Endodermal cell (in vitro differentiated cells): ENCODE measurements around the gene SEC31A. TPM values are rescaled to one million over a fixed set of nuclear protein-coding genes. Genes with fewer than 3 reads are reported as not detected.

ENCODE experiments used
- DNase-seq: peaks from one replicate; pipeline ENCODE4 v3.0.0-alpha.2; 2017
- H3K27ac ChIP-seq: 2 replicates; pipeline ENCODE4 v1.5.1; 2013; ENCODE audit warnings: mild to moderate bottlenecking, low read depth, low read length, moderate library complexity
- H3K27me3 ChIP-seq: 2 replicates; pipeline ENCODE4 v1.6.1; 2013; ENCODE audit warnings: mild to moderate bottlenecking, low read length, moderate library complexity; ENCODE audit not compliant: insufficient read depth, control insufficient read depth, poor library complexity, severe bottlenecking
- H3K36me3 ChIP-seq: 2 replicates; pipeline ENCODE4 v1.7.0; 2013; ENCODE audit warnings: mild to moderate bottlenecking, low read length, moderate library complexity; ENCODE audit not compliant: control insufficient read depth, insufficient read depth
- H3K4me1 ChIP-seq: one replicate; pipeline ENCODE4 v1.7.0; 2013; ENCODE audit warnings: low read length; ENCODE audit not compliant: control insufficient read depth, insufficient read depth
- H3K4me3 ChIP-seq: 2 replicates; pipeline ENCODE4 v1.5.1; 2013; ENCODE audit warnings: mild to moderate bottlenecking, low read length, moderate library complexity
- H3K9ac ChIP-seq: 2 replicates; pipeline ENCODE4 v1.6.1; 2013; ENCODE audit warnings: mild to moderate bottlenecking, low read length, moderate library complexity; ENCODE audit not compliant: poor library complexity, severe bottlenecking; ENCODE audit errors: extremely low read depth
- H3K9me3 ChIP-seq: 2 replicates; pipeline ENCODE4 v1.6.1; 2013; ENCODE audit warnings: mild to moderate bottlenecking, low read length, moderate library complexity; ENCODE audit not compliant: control insufficient read depth
- H3K27ac Mint-ChIP-seq: 2 replicates; pipeline ENCODE4 v1.8.0; 2020; ENCODE audit warnings: mixed read lengths
- H3K27me3 Mint-ChIP-seq: 2 replicates; pipeline ENCODE4 v1.8.0; 2021; ENCODE audit warnings: mild to moderate bottlenecking, mixed read lengths; ENCODE audit not compliant: insufficient read depth
- H3K36me3 Mint-ChIP-seq: 2 replicates; pipeline ENCODE4 v1.8.0; 2020; ENCODE audit warnings: low read depth, mixed read lengths
- H3K4me1 Mint-ChIP-seq: 2 replicates; pipeline ENCODE4 v1.8.0; 2020; ENCODE audit warnings: mixed read lengths
- H3K4me3 Mint-ChIP-seq: 2 replicates; pipeline ENCODE4 v1.8.0; 2020; ENCODE audit warnings: mild to moderate bottlenecking, moderate library complexity, mixed read lengths
- H3K9me3 Mint-ChIP-seq: 2 replicates; pipeline ENCODE4 v1.8.0; 2020; ENCODE audit warnings: mild to moderate bottlenecking, mixed read lengths
- WGBS, 2 experiments: methylation state at CpG; one replicate each; pipeline versions ENCODE4 v1.1.5 to v1.1.7; 2013; ENCODE audit warnings: missing lambda C conversion rate in 2 of 2, mixed read lengths in 1 of 2; ENCODE audit not compliant: insufficient coverage in 1 of 2, insufficient read length in 1 of 2; 5-methylcytosine and 5-hydroxymethylcytosine counted together
- total RNA-seq, 2 donors: library from RNA; stranded (reverse); fragmentation: NEBNext Ultra II Directional in 1 of 2; extraction: Animal tissue kit (Norgen Biotek cat#: 25700) in 1 of 2; gene quantifications; 2 replicates in 1 of 2; 3 replicates in 1 of 2; pipeline ENCODE4 v1.2.1, GENCODE V29; 2021
- TF ChIP-seq, protein P1 (sequence below): fragments of 200-600 bp; sonication (generic); conservative IDR thresholded peaks from 2 replicates; pipeline ENCODE4 v1.5.0; 2021; ENCODE audit warnings: antibody characterized with exemption, mild to moderate bottlenecking

Gene SEC31A
- total RNA-seq, 2 donors from 2014 or later = 166 to 182 TPM

GRCh38 chr4:82814034-82814433 lies 76.9 kb downstream of the SEC31A start:
- H3K4me1 Mint-ChIP-seq = peaks cover 39% of the 10 kb centered on the region
- H3K9ac ChIP-seq = no peak overlapping the region
- no peak overlapping the region for H3K27ac ChIP-seq
- H3K36me3 Mint-ChIP-seq = peaks cover 24% of the 10 kb centered on the region
- no peaks in the 10 kb centered on the region for H3K9me3 ChIP-seq
- H3K27me3 ChIP-seq = no peaks in the 10 kb centered on the region
- H3K9me3 Mint-ChIP-seq = no peaks in the 10 kb centered on the region
- 50 to 75% methylated on average over 1 of the region's 1 CpG for WGBS, 2 experiments
- H3K27me3 Mint-ChIP-seq = peaks cover 27% of the 10 kb centered on the region
- H3K36me3 ChIP-seq = peaks cover 14% of the 10 kb centered on the region
- no peaks in the 10 kb centered on the region for H3K4me1 ChIP-seq
- H3K27ac Mint-ChIP-seq = no peak overlapping the region
- TF ChIP-seq, protein P1, sequence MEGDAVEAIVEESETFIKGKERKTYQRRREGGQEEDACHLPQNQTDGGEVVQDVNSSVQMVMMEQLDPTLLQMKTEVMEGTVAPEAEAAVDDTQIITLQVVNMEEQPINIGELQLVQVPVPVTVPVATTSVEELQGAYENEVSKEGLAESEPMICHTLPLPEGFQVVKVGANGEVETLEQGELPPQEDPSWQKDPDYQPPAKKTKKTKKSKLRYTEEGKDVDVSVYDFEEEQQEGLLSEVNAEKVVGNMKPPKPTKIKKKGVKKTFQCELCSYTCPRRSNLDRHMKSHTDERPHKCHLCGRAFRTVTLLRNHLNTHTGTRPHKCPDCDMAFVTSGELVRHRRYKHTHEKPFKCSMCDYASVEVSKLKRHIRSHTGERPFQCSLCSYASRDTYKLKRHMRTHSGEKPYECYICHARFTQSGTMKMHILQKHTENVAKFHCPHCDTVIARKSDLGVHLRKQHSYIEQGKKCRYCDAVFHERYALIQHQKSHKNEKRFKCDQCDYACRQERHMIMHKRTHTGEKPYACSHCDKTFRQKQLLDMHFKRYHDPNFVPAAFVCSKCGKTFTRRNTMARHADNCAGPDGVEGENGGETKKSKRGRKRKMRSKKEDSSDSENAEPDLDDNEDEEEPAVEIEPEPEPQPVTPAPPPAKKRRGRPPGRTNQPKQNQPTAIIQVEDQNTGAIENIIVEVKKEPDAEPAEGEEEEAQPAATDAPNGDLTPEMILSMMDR = no peak
- no peak for DNase-seq
- H3K4me3 ChIP-seq = no peak overlapping the region
- H3K4me3 Mint-ChIP-seq = no peak overlapping the region

DNA sequence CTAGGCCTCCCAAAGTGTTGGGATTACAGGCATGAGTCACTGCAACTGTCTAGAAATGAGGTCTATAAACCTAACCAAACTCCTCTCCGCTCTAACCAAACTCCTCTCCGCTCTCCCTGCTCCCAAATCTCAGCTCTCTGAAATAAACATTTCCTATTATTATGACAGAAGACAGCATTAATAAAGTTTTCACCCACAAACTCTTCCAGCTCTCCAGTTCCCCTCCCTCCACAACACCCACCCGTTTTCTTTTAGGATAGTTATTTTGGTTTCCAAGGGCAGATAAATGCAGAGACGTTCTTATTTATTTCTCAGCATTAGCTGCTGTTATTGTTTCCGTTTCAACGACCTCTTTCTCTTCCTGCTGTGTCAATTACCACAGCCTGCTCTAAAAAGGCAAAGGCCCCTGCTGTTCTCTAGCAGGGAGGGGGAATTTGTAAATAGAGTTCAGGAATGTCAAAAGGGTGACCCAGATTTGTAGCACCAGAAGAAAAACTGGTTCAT lies 79.1 kb downstream of the SEC31A start:
- Histone ChIP-seq H3K9ac (peak overlapping the region; percentile 31), H3K27ac (peak overlapping the region; percentile 57), H3K36me3 (no peaks in the 10 kb centered on the region), H3K4me3 (peak overlapping the region; percentile 70), H3K9me3 (no peaks in the 10 kb centered on the region), H3K4me1 (no peaks in the 10 kb centered on the region), H3K27me3 (no peaks in the 10 kb centered on the region)
- TF ChIP-seq, protein P1 = no peak
- Mint-ChIP-seq H3K4me1 (peaks cover 39% of the 10 kb centered on the region), H3K36me3 (peaks cover 2% of the 10 kb centered on the region), H3K27ac (peak overlapping the region; percentile 54), H3K27me3 (peaks cover 44% of the 10 kb centered on the region), H3K4me3 (peak overlapping the region; percentile 31), H3K9me3 (no peaks in the 10 kb centered on the region)
- 23% methylated on average over 6 of the region's 6 CpGs; no CpG with 5 or more reads in 1 of the 2 experiments for WGBS, 2 experiments
- DNase-seq = peak; percentile 67

DNA sequence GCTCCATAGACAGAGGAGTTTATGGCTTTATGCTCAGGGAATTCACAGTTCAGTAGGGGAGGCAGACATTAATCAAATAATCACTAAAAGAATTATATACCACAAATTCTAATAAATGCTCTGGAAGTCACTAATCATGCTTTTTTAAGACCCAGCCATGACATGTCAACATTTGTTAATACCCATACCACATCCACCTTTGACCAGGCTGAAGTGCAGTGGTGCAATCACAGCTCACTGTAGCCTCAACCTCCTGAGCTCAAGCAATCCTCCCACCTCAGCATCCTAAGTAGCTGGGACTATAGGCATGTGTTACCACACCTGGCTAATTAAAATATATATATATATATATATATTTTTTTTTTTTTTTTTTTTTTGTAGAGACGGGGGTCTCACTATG lies 79.6 kb downstream of the SEC31A start:
- 80% methylated on average over 1 of the region's 1 CpG; no CpG with 5 or more reads in 1 of the 2 experiments for WGBS, 2 experiments

More for the DNA sequence above, 79.6 kb downstream of the SEC31A start:
- Histone ChIP-seq H3K9me3 (no peaks in the 10 kb centered on the region), H3K9ac (no peak overlapping the region), H3K27ac (no peak overlapping the region), H3K27me3 (no peaks in the 10 kb centered on the region), H3K4me3 (no peak overlapping the region), H3K36me3 (no peaks in the 10 kb centered on the region), H3K4me1 (no peaks in the 10 kb centered on the region)
- Mint-ChIP-seq H3K9me3 (no peaks in the 10 kb centered on the region), H3K36me3 (no peaks in the 10 kb centered on the region), H3K4me3 (no peak overlapping the region), H3K4me1 (peaks cover 39% of the 10 kb centered on the region), H3K27me3 (peaks cover 45% of the 10 kb centered on the region), H3K27ac (no peak overlapping the region)
- TF ChIP-seq, protein P1 = no peak
- DNase-seq = no peak
